Measurements from ENCODE around the gene MRGPRX2.

MRGPRX2 gene

GRCh38 chr11:19077965-19078364 lies 17.4 kb upstream of the MRGPRX2 start:
- TF ChIP-seq CTCF (IDR thresholded peaks at IDR 0.05; ENCODE audit: insufficient read depth, low read depth, low read length, missing control alignments): no peak
- no peak for DNase-seq (ENCODE audit: low read depth)
- no peak overlapping the region for H3K4me3 ChIP-seq (ENCODE audit: low read depth, low read length)

GRCh38 chr11:19076744-19077589 lies 16.4 kb upstream of the MRGPRX2 start:
- peak; percentile 92 for TF ChIP-seq CTCF (IDR thresholded peaks at IDR 0.05; ENCODE audit: insufficient read depth, low read depth, low read length, missing control alignments)
- no peak overlapping the region for H3K4me3 ChIP-seq (ENCODE audit: low read depth, low read length)

DNA sequence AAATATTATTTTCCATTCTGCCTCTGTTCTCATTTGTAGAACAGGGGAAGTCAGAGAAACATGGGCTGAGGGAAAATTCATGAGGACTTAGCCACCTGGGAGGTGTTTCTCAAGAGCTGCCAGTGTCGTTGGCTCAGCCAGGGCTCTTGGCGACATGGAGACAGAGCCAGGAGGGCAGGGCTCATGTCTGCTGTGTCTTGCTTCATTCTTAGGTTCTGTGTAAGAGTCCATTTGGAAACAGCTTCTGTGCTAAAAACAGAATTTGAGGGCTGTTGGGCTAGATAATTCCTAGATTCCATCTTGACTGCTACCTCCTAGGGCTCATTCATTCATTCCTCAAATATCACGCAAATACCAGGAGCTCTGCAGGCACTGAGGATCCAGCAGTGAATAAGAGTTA lies 15.1 kb upstream of the MRGPRX2 start:
- no peak for TF ChIP-seq CTCF (IDR thresholded peaks at IDR 0.05; ENCODE audit: insufficient read depth, low read depth, low read length, missing control alignments)

More at GRCh38 chr11:19076744-19077589, 16.4 kb upstream of the MRGPRX2 start:
- peak; percentile 48 for DNase-seq (ENCODE audit: low read depth)

DNA sequence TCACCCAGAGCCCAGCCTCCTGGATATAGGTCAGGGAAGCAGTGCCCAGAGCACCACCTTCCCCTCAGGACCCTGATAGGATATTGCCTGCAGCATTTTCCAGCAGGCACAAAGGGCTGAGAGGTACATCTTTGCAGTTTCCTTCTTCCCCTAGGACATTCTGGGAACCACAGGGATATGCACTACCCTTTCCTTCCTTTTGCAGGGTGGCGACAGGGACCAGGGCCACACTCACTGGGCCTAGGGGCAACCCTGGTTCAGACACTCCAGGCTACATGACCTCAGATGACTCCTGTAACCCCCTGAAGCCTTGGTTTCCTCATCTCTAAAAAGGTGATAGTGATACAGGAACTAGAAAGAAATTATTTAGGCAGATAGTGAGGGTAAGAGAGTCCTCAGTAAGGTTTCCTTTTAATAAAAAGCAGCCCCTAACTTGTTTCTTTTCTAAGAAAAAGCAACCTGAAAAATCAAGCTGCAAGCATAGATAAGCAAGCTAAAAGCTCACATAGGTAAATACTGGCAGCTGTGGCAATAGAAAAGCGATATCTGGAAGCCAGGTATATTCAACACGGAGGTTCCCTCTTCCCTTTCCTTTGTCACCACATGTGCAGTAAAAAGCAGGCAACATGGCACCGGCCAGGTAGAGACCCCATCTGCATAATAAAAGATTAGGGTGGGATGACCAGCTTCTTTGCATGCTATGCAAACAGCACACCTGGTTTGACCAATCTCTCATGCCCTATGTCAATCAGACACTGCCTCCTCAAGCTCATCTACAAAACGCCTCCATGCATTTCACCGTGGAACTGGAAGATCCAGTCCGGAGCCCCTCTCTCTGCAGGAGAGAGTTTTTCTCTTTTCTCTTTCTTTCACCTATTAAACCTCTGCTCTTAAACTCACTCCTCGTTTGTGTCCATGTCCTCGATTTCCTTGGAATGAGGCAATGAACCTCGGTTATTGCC lies 13.2 kb upstream of the MRGPRX2 start:
- TF ChIP-seq CTCF (IDR thresholded peaks at IDR 0.05; ENCODE audit: insufficient read depth, low read depth, low read length, missing control alignments): no peak
- no peak overlapping the region for H3K4me3 ChIP-seq (ENCODE audit: low read depth, low read length)
- DNase-seq (ENCODE audit: low read depth): no peak

More for the DNA sequence above, 15.1 kb upstream of the MRGPRX2 start:
- no peak overlapping the region for H3K4me3 ChIP-seq (ENCODE audit: low read depth, low read length)
- DNase-seq (ENCODE audit: low read depth): no peak

GRCh38 chr11:19072464-19072863 lies 11.9 kb upstream of the MRGPRX2 start:
- TF ChIP-seq CTCF (IDR thresholded peaks at IDR 0.05; ENCODE audit: insufficient read depth, low read depth, low read length, missing control alignments): no peak
- no peak overlapping the region for H3K4me3 ChIP-seq (ENCODE audit: low read depth, low read length)
- DNase-seq (ENCODE audit: low read depth): no peak

DNA sequence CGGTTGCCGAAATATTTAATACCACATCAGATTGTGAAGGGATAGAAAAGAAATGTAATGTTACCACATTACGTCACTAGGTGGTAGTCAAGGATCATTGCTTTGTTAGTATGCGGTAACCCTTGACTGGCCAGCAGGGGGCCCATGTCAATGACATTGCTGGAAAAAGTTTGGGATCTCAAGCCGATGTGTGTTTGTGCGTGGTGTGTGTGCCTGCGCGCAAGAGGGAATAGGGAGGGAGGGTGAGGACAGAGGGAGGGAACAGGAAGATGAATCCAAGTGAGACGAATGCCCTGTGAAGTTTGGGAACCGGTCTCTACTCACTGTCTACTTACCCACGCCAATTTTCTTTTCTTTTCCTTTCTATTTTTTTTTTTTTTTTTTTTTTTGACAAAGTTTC lies 10.7 kb upstream of the MRGPRX2 start:
- peak; percentile 98 for TF ChIP-seq CTCF (IDR thresholded peaks at IDR 0.05; ENCODE audit: insufficient read depth, low read depth, low read length, missing control alignments)
- peak; percentile 76 for DNase-seq (ENCODE audit: low read depth)
- peak overlapping the region; percentile 31; the same call in 1 of the 2 replicates for H3K4me3 ChIP-seq (ENCODE audit: low read depth, low read length)
